Germinal center (tissue), 1 donor: ENCODE data around the gene EPHB6.

ENCODE experiments used
- DNase-seq: peaks from one replicate; pipeline ENCODE4 v3.0.0; 2012; ENCODE audit warnings: mixed read lengths, low spot score

Gene EPHB6

GRCh38 chr7:142833174-142834048 lies 21.5 kb upstream of the EPHB6 start:
- no peak for DNase-seq

DNA sequence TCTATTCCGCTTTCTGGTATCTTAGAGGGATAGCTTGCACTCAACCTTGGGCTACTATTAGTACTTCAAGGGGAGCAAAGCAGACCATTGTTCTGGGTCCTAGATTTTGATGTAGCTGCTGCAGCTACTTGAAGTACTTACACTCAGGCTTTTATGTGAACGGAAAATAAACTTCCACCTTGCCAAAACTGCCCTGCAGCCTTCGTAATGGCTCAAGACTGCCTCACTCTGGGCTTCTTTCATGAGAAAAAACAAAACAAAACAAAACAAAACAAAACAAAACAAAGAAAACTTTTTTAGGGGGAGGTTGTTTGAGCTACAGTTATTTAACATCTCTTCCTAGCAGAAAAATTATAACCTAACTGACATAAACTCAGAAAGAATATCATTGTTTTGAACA lies 19.4 kb upstream of the EPHB6 start:
- no peak for DNase-seq

- no peak for DNase-seq
Measured at GRCh38 chr7:142836426-142836825, 18.4 kb upstream of the EPHB6 start.

DNA sequence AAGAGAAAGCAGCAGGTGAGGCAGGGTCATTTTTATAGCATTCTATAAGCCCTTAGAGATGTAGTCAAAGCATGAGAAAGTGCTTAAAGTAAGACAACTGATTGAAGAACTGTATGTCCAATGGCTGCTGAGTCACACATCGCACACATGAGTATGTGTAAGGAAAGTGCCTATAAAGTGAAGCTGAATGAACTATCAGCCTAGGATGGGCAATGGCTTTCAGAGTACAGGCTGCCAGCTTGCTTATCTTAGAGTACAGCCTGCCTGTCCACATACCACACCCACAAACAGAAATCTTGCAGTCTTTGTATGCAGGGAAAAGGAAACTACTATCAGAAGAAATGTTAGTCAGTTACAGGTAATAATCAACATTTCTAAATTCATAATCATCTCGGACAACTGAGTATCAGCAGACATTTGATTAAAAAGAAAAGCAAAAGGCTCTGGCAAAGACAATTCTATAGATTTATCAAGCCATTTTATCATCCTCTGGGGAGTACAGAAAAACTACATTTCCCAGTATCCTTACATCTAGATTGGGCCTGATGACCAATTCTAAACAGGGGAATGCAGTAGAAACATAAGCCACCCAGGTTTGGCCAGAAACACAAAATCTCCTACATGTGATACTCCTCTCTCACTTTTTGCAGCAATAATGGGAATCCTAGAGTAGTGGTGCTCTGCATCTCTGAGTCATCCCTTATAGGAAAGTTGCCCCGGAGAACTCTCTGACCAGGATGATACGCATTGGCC lies 16.2 kb upstream of the EPHB6 start:
- no peak for DNase-seq

DNA sequence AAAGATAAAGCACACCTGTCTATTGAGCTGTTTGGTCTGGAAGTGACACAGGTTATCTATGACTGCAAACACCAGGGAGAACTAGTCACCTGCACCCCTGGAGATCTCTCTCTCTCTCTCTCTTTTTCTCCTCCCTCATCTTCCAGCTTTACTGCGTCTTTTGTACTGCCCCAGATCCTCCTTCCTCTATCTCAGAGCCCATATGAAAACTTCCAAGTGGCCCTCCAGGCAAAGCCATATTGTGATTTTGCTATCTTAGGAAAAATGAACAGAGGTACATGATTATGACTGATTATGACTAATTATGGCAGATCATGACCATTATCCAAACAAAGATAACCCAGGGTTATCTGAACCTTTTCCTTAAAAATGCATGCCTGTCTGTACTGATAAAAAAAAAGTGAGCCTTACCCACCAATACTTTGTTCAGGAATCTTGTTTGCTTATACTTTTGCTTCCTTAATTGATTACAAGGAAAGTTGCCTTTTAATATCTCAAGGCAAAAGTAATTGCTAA lies 12.6 kb upstream of the EPHB6 start:
- DNase-seq = no peak

- no peak for DNase-seq
Measured at GRCh38 chr7:142847353-142847752, 7.5 kb upstream of the EPHB6 start.

DNA sequence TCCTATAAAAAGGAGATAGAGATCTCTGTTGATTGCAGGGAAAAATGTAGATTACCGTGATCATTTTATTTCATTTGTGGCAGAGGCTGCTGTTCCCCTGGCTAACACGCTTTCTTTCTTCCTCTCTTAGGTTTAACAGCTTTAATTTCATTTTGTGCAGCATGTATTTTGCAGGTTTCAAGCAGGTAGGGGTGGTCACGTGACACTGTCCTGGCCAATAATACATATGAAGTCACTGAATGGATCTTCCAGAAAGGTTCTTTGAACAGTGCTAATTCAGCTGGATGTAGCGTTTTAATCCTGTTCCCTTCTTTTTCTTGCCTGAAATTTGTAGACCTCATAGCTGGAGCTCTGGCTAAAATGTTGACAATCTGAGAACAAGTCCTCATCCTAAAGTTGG lies 3.6 kb upstream of the EPHB6 start:
- DNase-seq = no peak

- DNase-seq = no peak
Measured at GRCh38 chr7:142851919-142852318, 3.0 kb upstream of the EPHB6 start.

- peak; percentile 87 for DNase-seq
Measured at GRCh38 chr7:142853739-142854371, 1.0 kb upstream of the EPHB6 start.

- no peak for DNase-seq
Measured at GRCh38 chr7:142855114-142855743, 353 bp downstream of the EPHB6 start.

DNA sequence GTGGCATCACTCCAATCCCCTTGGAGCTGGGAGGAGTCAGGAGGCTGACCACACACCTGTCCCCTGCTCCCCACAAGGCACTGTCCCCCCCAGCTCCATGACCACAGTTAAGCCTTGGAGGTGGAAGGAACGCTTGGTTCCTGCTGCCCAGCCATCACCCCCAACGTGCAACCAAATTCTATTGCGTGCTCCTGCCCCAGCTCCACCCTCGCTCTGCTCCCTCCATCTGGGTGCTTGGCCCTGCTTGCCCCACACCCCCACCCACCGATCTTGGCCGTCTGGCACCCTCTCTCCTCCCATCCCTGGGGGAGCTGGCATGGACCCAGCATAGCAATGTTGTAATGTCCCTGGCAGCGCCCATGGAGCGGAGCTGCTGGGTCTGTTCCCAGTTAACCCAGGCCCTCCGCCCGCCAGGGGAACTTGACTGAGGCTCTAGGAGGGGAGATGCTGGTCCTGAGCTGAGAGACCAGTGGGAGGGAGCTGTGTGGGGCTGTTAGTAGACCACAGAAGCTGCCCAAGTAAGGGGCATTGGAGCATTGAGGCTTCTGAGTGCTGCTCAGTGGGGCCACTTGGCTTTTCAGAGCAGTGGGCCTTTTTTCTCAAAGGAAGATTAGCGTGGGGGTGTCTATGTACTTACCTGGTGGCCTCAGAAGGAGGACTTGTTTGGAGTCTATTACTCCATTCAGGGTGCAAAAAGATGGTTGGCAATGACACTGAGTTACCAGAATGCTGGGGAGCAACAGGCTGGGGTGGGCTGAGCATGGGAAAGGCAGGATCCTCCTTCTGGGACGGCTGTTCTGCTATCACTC lies 1.1 kb downstream of the EPHB6 start:
- no peak for DNase-seq

DNA sequence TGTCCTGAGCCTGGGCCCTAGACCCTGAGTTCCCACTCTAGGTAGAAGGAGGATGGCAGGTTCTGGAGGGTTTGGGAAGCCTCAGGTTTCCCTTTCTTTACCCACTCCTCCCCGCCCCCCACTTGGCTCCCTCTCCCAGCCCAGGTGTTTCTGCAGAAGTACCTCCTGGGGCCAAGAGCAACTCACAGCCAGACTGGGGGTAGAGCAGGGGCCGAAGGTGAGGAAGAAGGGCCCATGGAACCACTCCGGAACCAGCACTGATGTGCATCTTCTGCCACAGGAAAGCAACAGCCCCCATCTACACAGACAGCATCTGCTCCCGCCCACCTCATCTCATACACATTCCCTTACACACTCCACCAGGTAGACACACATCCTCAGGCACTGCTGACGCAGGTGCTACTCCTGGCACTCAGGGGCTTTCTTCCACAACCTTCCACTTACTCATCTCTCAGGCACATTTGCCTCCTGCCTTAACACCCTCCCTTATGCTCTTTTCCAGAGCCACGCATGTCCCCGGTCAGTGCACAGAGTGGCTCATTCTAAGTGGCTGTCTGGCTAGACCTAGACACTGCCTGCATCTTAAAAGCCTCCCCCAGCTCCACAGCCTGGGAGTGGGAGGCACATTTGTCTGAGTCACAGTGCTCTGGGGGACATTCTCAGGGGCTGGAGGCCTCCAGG lies 1.8 kb downstream of the EPHB6 start:
- DNase-seq = no peak

DNA sequence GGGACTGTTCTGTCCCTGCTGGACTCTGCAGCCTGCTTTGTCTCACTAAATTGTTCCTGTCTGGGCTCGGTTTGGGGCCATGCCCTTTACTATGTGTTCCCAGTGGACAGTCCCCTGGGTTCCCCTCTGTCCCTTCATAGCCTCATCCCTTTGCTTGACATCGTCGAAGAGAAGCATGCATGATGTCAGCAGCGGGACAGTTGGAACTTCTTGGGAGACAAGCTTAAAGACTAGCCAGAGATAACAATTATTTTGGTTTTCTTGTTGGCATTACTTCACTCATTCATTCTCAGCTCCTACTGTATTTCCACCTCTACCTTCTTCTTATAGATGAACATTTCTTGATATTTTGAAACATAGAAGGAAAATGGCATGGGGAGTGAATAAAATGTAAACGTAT lies 2.7 kb downstream of the EPHB6 start:
- no peak for DNase-seq

- no peak for DNase-seq
Measured at GRCh38 chr7:142859411-142859810, 4.5 kb downstream of the EPHB6 start.

DNA sequence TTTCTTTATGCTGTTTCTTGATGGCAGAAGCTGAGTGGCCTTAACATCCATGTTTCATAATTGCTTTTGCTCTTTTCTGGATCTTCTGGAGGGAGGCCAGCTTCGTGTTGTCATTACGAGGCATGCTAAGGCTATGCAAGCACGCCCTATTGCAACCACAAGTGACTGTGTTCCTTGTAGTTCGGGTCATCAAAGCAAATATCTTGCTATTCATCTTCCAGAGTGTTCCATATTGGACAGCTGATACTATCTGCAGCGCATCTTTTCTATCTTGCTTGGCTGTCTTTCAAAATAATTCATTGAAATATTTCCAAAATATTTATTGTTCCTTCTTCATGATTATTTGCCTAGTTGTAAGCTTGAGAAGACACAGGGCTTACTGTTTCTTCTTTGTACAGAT lies 5.0 kb downstream of the EPHB6 start:
- no peak for DNase-seq

- no peak for DNase-seq
Measured at GRCh38 chr7:142860968-142861367, 6.1 kb downstream of the EPHB6 start.

DNA sequence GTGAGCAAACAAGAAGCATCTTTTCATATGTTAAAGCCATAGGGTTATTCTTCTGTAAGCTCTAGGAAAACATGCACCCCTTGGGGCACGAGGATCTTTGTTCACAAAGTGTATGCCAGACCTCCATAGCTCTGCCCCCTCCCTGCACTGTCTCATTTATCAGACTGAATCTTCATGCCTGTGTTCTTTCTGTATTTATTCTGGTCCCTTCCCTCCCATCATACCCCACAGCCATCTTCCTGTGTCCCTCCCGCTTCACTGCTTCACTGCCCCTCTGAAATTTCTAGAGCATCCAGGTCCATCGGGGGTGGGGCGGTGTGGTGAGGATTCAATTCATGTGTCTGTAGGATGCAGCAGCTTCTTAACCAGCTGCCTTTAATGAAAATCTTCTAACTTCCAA lies 7.5 kb downstream of the EPHB6 start:
- no peak for DNase-seq

GRCh38 chr7:142862786-142863400 lies 8.0 kb downstream of the EPHB6 start:
- no peak for DNase-seq

- no peak for DNase-seq
Measured at GRCh38 chr7:142863891-142864685, 9.2 kb downstream of the EPHB6 start.
